Right lobe of liver (tissue), 4 donors: ENCODE data around the gene TNFRSF12A.
"Not testable (repeated sequence)": the region's sequence is repeated elsewhere in the genome, so short reads cannot be mapped to it uniquely, and the experiment has no call there.

Experiments used
- POLR2A ChIP-seq: fragments of 450-650 bp; IDR thresholded peaks from one replicate; pipeline ENCODE4 v1.6.1; 2017; ENCODE audit warnings: antibody characterized with exemption, mild to moderate bottlenecking
- TF ChIP-seq, protein P1 (sequence below), 4 donors: fragments of 200-600 bp in 3 of 4; fragments of 450-650 bp in 1 of 4; IDR thresholded peaks; one replicate each; pipeline versions ENCODE4 v1.5.1 to v1.8.0; 2016 to 2022; ENCODE audit warnings: antibody characterized with exemption in 4 of 4, mild to moderate bottlenecking in 2 of 4
- donor health status: DM: no; HTN: no; CAD: no.
- donor health status: DM: no; HTN: no; CAD: no.
- donor health status: DM: no; HTN: yes; CAD: no.

DNA sequence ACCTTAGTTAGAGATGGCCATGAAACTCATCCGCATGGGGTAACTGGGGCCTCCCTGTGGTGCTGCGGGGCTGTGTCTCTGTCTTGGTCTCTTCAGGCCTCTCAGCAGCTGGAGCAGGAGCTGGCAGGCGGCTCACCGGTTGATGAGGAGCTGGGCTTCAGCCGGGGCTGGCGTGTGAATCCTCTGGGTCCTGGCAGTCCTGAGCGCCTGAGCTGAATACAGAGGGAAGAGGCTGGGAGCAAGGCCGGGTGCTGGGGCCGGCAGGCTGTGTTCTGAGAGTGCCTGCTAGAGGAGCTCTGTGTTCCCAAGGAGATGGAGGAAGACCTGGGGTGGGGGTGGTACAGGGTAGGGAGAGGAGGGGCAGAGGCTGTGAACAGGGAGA is 35.6 kb downstream of the TNFRSF12A start:
- TF ChIP-seq POLR2A: not testable (repeated sequence)
- TF ChIP-seq, protein P1, sequence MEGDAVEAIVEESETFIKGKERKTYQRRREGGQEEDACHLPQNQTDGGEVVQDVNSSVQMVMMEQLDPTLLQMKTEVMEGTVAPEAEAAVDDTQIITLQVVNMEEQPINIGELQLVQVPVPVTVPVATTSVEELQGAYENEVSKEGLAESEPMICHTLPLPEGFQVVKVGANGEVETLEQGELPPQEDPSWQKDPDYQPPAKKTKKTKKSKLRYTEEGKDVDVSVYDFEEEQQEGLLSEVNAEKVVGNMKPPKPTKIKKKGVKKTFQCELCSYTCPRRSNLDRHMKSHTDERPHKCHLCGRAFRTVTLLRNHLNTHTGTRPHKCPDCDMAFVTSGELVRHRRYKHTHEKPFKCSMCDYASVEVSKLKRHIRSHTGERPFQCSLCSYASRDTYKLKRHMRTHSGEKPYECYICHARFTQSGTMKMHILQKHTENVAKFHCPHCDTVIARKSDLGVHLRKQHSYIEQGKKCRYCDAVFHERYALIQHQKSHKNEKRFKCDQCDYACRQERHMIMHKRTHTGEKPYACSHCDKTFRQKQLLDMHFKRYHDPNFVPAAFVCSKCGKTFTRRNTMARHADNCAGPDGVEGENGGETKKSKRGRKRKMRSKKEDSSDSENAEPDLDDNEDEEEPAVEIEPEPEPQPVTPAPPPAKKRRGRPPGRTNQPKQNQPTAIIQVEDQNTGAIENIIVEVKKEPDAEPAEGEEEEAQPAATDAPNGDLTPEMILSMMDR (IDR thresholded peaks at IDR 0.05): not testable (repeated sequence)
